Skeletal muscle satellite cell (primary cell): ENCODE data around the gene CALM3. TPM values are rescaled to one million over a fixed set of nuclear protein-coding genes. Genes with fewer than 3 reads are reported as not detected.
"Not testable (repeated sequence)": the region's sequence is repeated elsewhere in the genome, so short reads cannot be mapped to it uniquely, and the experiment has no call there.

Experiments
- H3K27me3 ChIP-seq: 2 replicates; pipeline ENCODE4 v1.7.0; 2013; ENCODE audit warnings: low read length; ENCODE audit not compliant: control insufficient read depth, insufficient read depth
- H3K36me3 ChIP-seq: 2 replicates; pipeline ENCODE4 v1.7.0; 2013; ENCODE audit warnings: mild to moderate bottlenecking, control low read depth, low read length; ENCODE audit not compliant: insufficient read depth
- H3K4me1 ChIP-seq: 2 replicates; pipeline ENCODE4 v1.7.0; 2013; ENCODE audit warnings: low read length; ENCODE audit not compliant: control insufficient read depth, insufficient read depth
- H3K4me2 ChIP-seq: 2 replicates; pipeline ENCODE4 v1.7.0; 2013; ENCODE audit warnings: mild to moderate bottlenecking, low read length
- H3K4me3 ChIP-seq: 2 replicates; pipeline ENCODE4 v1.7.0; 2013; ENCODE audit warnings: low read length
- H3K9ac ChIP-seq: 2 replicates; pipeline ENCODE4 v1.7.0; 2013; ENCODE audit warnings: mild to moderate bottlenecking, low read depth, low read length, moderate library complexity
- H3K9me3 ChIP-seq: replicated peaks from 2 replicates; pipeline ENCODE4 v1.7.0; 2013; ENCODE audit warnings: mild to moderate bottlenecking, control low read depth, low read length
- total RNA-seq: library from RNA; depleted of rRNA; stranded (reverse); fragments of >200 nt; gene quantifications from 2 replicates; pipeline ENCODE4 v1.2.3, GENCODE V29; 2012; rRNA removed

Gene CALM3
- total RNA-seq: 200 and 204 TPM in 2 replicates

DNA sequence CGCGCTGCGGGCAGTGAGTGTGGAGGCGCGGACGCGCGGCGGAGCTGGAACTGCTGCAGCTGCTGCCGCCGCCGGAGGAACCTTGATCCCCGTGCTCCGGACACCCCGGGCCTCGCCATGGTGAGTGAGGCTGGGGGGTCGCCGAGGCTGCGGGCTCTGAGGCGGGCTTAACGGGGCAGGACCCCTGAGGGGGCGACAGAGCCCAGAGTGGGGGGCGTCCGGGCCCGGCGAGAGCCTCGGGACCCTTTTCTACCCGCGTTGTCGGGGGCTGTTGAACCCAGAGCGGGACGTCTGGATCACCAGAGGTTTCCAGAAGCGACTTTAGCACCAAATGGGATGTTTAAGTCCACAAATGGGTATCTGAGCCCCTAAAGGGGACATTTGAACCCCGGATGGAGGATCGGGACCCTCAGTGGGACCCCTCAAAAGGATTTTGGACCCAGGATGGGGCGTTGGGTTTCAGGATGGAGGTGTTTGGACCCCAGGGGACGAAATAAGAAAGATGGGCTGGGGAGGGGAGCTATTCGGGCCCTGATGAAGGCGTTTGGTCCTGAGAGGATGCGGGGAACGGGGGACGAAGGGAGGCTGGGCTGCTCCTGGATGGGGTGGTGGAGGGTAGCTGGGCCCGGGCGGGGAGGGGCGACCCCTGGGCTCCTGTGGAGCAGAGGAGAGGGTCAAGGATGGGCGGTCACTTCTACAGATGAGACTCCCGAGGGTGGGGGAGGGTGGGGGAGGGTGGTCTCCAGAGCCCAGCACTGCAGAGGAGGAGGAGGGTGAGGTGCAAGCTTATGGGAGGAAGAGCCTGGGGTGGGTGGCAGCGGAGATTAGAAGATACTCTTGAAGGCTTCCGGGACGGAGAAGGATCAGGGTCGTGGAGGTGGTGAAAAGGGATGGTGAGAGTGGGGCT, at the start of gene CALM3:
TSS of gene CALM3 (plus strand) at position 13 of the 907 bp plus-strand sequence. CDS start at position 118, 105 bp downstream.
- H3K36me3 ChIP-seq: peaks cover 17% of the 10 kb centered on the region
- H3K4me2 ChIP-seq: peak within 1 kb of the TSS; percentile 97
- peak within 1 kb of the TSS; percentile 77 for H3K4me3 ChIP-seq
- H3K9ac ChIP-seq: peak within 1 kb of the TSS; percentile 93
- peaks cover 28% of the 10 kb centered on the region for H3K4me1 ChIP-seq
- no peaks in the 10 kb centered on the region for H3K27me3 ChIP-seq
- H3K9me3 ChIP-seq: no peaks in the 10 kb centered on the region

DNA sequence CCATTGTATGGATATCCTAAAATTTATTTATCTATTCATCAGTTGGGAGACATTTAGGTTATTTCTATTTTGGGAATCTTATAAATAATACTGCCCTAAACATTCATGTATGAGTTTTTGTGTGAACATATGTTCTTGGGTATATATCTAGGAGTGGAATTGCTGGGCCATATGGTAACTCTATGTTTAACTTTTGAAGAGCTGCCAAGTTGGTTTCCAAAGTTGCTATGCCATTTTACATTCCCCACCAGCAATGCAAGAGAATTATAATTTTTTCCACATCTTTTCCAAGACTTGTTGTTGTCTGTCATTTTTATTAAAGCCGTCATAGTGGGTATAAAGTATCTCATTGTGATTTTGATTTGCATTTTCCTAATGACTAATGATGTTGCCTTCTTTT, 48.2 kb upstream of the CALM3 start:
- no peaks in the 10 kb centered on the region for H3K4me1 ChIP-seq
- H3K9ac ChIP-seq: no peak overlapping the region
- no peaks in the 10 kb centered on the region for H3K36me3 ChIP-seq
- H3K4me2 ChIP-seq: no peak overlapping the region
- H3K4me3 ChIP-seq: no peak overlapping the region
- H3K27me3 ChIP-seq: peaks cover 25% of the 10 kb centered on the region
- H3K9me3 ChIP-seq: peaks cover 4% of the 10 kb centered on the region

DNA sequence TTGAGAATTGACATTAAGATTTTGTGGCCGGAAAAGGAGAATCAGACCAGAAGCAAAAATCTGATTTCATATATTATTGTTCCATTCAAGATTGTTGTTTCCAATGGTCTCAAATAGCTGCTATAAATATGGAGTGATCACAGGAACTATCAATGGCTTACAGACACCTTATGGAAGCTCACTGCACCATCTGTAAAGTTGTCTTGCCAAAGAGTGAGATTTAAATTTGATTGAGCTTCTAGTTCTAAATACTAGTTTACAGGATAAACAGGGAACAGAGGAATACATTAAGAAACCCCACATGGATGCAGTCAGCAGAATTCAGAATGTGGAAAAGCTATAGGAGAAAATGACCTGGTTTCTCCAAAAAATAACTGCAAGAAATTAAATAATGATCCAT, 47.0 kb upstream of the CALM3 start:
- no peaks in the 10 kb centered on the region for H3K36me3 ChIP-seq
- peaks cover 21% of the 10 kb centered on the region for H3K27me3 ChIP-seq
- H3K4me3 ChIP-seq: no peak overlapping the region
- no peak overlapping the region for H3K4me2 ChIP-seq
- H3K9me3 ChIP-seq: peaks cover 4% of the 10 kb centered on the region
- H3K4me1 ChIP-seq: no peaks in the 10 kb centered on the region
- H3K9ac ChIP-seq: no peak overlapping the region

DNA sequence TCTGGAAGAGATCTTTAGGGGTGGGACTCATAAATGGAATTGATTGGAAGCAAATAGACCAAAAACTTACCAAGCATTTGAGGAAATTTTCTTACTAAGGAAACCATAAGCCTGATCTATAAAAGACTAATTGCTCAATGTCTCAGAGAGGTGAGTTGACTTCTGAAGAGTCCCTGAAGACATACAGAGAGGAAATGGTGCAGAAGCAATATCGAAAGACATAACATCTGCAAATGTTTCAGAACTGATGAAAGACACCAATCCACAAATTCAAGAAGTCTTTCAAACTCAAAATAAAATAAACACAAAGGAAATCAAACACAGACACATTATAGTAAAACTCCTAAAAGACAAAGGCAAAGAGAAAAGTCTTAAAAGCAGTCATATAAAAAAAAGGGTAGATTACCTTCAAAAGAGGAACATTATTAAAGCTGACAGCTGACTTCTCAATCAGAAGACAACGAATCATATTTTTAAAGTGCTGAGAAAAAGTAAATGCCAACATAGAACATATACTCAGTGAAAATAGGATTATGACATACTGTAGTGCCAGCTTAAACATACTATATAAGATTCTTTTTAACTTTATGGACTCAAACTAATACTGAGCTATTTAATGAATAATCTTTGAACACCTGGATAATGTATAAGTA, 45.4 kb upstream of the CALM3 start:
- H3K9me3 ChIP-seq: peaks cover 4% of the 10 kb centered on the region

DNA sequence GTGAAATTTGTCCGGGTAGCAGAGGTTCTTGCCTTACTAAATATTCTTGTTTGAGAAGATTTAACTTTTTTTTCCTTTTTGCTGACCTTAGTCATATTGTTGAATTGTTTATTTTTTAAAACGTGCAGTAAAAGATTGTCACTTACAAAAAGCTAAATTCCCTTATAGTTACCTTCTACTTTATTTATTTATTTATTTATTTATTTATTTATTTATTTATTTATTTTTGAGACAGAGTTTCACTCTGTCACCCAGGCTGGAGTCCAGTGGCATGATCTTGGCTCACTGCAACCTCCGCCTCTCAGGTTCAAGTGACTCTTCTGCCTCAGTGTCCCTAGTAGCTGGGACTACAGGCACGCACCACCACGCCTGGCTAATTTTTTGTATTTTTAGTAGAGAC, 44.7 kb upstream of the CALM3 start:
- H3K4me3 ChIP-seq, H3K4me2 ChIP-seq, H3K9ac ChIP-seq, H3K36me3 ChIP-seq, H3K9me3 ChIP-seq, H3K4me1 ChIP-seq: not testable (repeated sequence)
- H3K27me3 ChIP-seq: peaks cover 21% of the 10 kb centered on the region

More for the DNA sequence above, 45.4 kb upstream of the CALM3 start:
- H3K4me3 ChIP-seq: no peak overlapping the region
- no peaks in the 10 kb centered on the region for H3K4me1 ChIP-seq
- no peak overlapping the region for H3K4me2 ChIP-seq
- H3K27me3 ChIP-seq: peaks cover 21% of the 10 kb centered on the region
- H3K36me3 ChIP-seq: no peaks in the 10 kb centered on the region
- H3K9ac ChIP-seq: no peak overlapping the region

DNA sequence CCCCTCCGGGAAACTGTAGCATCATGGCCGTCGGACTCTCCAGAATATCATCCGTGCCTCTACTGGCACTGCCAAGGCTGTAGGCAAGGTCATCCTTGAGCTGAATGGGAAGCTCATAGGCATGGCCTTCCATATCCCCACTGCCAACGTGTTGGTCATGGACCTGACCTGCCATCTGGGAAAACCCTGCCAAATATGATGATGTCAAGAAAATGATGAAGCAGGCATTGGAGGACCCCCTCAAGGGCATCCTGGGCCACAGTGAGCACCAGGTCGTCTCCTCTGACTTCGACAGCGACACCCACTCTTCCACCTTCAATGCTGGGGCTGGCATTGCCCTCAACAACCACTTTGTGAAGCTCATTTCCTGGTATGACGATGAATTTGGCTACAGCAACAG, 41.9 kb upstream of the CALM3 start:
- Histone ChIP-seq H3K4me1 (no peaks in the 10 kb centered on the region), H3K4me2 (no peak overlapping the region), H3K9me3 (peaks cover 4% of the 10 kb centered on the region), H3K4me3 (no peak overlapping the region), H3K9ac (no peak overlapping the region), H3K27me3 (peaks cover 13% of the 10 kb centered on the region), H3K36me3 (no peaks in the 10 kb centered on the region)

DNA sequence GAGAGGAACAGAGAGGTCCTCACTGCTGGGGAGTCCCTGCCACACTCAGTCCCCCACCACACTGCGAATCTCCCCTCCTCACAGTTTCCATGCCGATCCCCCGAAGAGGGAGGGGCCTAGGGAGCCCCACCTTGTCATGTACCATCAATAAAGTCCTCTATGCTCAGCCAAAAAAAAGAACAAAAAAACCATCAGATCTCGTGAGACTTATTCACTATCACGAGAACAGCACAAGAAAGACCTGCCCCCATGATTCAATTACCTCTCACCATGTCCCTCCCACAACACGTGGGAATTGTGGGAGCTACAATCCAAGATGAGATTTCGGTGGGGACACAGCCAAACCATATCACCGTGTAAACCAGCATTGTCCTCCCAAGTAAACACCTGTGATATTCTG, 41.5 kb upstream of the CALM3 start:
- H3K9me3 ChIP-seq, H3K36me3 ChIP-seq, H3K4me2 ChIP-seq, H3K27me3 ChIP-seq, H3K9ac ChIP-seq, H3K4me1 ChIP-seq, H3K4me3 ChIP-seq: not testable (repeated sequence)

DNA sequence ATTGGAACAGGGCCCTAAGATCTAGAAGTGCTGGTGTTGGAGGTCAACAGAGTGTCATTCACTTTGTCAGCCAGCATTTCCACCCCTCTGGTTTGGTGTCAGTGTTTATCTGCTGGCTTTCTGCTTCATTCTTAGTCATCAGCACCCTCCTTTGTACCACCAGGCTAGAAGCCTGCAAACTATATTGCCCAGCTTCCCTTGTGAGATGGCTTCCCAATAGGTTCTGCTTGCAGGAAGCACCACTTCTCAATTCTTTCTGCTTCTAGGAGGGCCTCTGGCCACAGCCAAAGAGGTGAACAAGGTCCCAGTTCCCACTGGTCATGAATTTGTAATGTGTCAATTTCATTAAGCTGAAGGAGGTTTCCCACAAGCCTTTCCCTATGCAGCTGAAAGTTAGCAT, 36.4 kb upstream of the CALM3 start:
- no peak overlapping the region for H3K4me3 ChIP-seq
- no peak overlapping the region for H3K4me2 ChIP-seq
- H3K9me3 ChIP-seq: no peaks in the 10 kb centered on the region
- no peaks in the 10 kb centered on the region for H3K36me3 ChIP-seq
- peaks cover 3% of the 10 kb centered on the region for H3K27me3 ChIP-seq
- H3K4me1 ChIP-seq: no peaks in the 10 kb centered on the region
- H3K9ac ChIP-seq: no peak overlapping the region

DNA sequence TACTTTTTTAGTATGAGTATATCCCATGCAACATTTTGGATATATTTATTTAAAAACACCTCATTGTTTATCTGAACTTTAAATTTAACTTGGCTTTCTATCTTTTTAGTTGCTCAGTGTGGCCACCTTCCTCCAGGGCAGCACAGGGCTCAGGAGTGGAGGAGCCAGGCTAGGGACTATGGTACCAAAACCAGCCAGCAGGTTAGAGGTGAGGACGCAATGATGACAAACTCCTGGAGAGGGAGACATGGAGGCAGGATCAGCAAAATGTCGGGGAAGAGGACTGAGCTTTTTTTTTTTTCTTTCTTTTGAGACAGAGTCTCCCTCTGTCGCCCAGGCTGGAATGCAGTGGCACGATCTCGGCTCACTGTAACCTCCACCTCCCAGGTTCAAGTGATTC, 29.6 kb upstream of the CALM3 start:
- Histone ChIP-seq H3K4me3 (no peak overlapping the region), H3K4me2 (no peak overlapping the region), H3K27me3 (peaks cover 11% of the 10 kb centered on the region), H3K9ac (no peak overlapping the region), H3K36me3 (no peaks in the 10 kb centered on the region), H3K9me3 (no peaks in the 10 kb centered on the region), H3K4me1 (no peaks in the 10 kb centered on the region)

DNA sequence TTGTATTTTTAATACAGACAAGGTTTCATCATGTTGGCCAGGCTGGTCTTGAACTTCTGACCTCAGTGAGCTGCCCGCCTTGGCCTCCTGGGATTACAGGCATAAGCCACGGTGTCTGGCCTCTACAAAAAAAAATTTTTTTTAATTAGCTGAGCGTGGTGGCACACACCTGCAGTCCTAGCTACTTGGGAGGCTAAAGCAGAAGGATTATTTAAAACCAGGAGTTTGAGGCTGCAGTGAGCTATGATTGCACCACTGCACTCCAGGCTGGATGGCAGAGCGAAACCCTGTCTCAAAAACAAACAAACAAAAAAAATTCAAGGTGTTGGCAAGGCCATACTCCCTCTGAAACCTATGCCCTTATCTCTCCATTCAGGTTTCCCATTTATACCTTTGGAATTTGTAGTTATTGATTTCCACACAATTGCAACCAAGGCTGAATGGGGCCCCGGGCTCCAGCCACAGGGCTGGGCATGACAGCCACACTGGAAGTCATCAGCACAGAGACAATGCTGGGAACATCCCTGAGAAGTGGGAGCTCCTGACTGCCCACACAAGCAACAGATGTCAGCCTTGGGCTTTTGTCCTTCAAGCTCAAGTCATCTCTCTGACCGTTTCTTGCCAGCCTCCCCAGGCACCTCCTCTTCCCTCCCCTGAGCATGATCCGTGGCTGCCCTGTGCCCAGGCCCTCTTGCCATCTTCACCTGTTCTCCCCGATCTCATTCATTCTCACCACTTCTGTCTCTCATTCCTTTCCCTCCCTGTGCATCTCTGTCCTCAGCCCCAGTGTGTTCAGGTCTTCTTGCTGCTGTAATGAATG, 27.2 kb upstream of the CALM3 start:
- Histone ChIP-seq H3K4me2 (no peak overlapping the region), H3K27me3 (peaks cover 11% of the 10 kb centered on the region), H3K9ac (no peak overlapping the region), H3K4me3 (no peak overlapping the region), H3K9me3 (no peaks in the 10 kb centered on the region), H3K36me3 (no peaks in the 10 kb centered on the region), H3K4me1 (no peaks in the 10 kb centered on the region)

DNA sequence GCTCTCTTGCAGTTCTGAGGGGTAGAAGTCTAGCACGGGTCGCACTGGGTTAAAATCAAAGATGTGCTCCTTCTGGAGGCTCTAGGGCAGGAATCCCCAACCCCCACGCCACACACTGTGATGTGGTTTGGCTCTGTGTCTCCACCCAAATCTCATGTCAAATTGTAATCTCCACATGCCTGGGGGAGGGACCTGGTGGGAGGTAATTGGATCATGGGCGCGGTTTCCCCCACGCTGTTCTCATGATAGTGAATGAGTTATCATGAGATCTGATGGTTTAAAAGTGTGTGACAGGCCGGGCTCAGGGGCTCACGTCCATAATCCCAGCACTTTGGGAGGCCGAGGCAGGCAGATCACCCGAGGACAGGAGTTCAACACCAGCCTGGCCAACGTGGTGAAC, 26.6 kb upstream of the CALM3 start:
- no peak overlapping the region for H3K4me2 ChIP-seq
- no peaks in the 10 kb centered on the region for H3K4me1 ChIP-seq
- no peak overlapping the region for H3K4me3 ChIP-seq

More for the DNA sequence above, 26.6 kb upstream of the CALM3 start:
- H3K36me3 ChIP-seq: no peaks in the 10 kb centered on the region
- peaks cover 9% of the 10 kb centered on the region for H3K27me3 ChIP-seq
- no peak overlapping the region for H3K9ac ChIP-seq
- H3K9me3 ChIP-seq: no peaks in the 10 kb centered on the region
